ENCODE measurements around the gene UVSSA. TPM values are rescaled to one million over a fixed set of nuclear protein-coding genes. Genes with fewer than 3 reads are reported as not detected.
"Not testable (repeated sequence)": the region's sequence is repeated elsewhere in the genome, so short reads cannot be mapped to it uniquely, and the experiment has no call there.

The UVSSA gene
- total RNA-seq, 1 experiment from 2014 or later = 2.5 TPM

GRCh38 chr4:1376841-1377605 lies 30.0 kb downstream of the UVSSA start:
- DNase-seq (ENCODE audit: low spot score) = no peak

- DNase-seq (ENCODE audit: low spot score) = no peak
These were observed 30.7 kb downstream of the UVSSA start for GRCh38 chr4:1377606-1378261.

GRCh38 chr4:1378559-1379231 lies 31.7 kb downstream of the UVSSA start:
- no peak for DNase-seq (ENCODE audit: low spot score)

GRCh38 chr4:1379351-1379781 lies 32.4 kb downstream of the UVSSA start:
- DNase-seq (ENCODE audit: low spot score) = no peak

GRCh38 chr4:1379801-1380331 lies 32.9 kb downstream of the UVSSA start:
- DNase-seq (ENCODE audit: low spot score) = no peak

- no peak for DNase-seq (ENCODE audit: low spot score)
These were observed 33.6 kb downstream of the UVSSA start for GRCh38 chr4:1380368-1381151.

GRCh38 chr4:1381181-1381621 lies 34.2 kb downstream of the UVSSA start:
- no peak for DNase-seq (ENCODE audit: low spot score)

GRCh38 chr4:1381944-1382541 lies 35.0 kb downstream of the UVSSA start:
- DNase-seq (ENCODE audit: low spot score) = no peak

- no peak for DNase-seq (ENCODE audit: low spot score)
These were observed 36.0 kb downstream of the UVSSA start for GRCh38 chr4:1382776-1383727.

- DNase-seq (ENCODE audit: low spot score) = no peak
These were observed 37.0 kb downstream of the UVSSA start for GRCh38 chr4:1383728-1384591.

- no peak for DNase-seq (ENCODE audit: low spot score)
These were observed 37.8 kb downstream of the UVSSA start for GRCh38 chr4:1384675-1385372.

GRCh38 chr4:1385373-1386340 lies 38.6 kb downstream of the UVSSA start:
- no peak for DNase-seq (ENCODE audit: low spot score)

- DNase-seq (ENCODE audit: low spot score) = not testable (repeated sequence)
These were observed 46.4 kb downstream of the UVSSA start for GRCh38 chr4:1393363-1393762.

GRCh38 chr4:1393866-1394265 lies 46.9 kb downstream of the UVSSA start:
- DNase-seq (ENCODE audit: low spot score) = no peak

- DNase-seq (ENCODE audit: low spot score) = not testable (repeated sequence)
These were observed 47.8 kb downstream of the UVSSA start for GRCh38 chr4:1394554-1395388.

GRCh38 chr4:1395389-1395820 lies 48.4 kb downstream of the UVSSA start:
- not testable (repeated sequence) for DNase-seq (ENCODE audit: low spot score)
